Measurements from ENCODE around the gene DSTYK. TPM values are rescaled to one million over a fixed set of nuclear protein-coding genes. Genes with fewer than 3 reads are reported as not detected.

Gene DSTYK
- total RNA-seq, 1 donor from 2014 or later = 15.4 TPM

- no peak for DNase-seq (ENCODE audit: low read depth)
- Histone ChIP-seq H3K36me3 (ENCODE audit: insufficient read depth, low read length) (no peaks in the 10 kb centered on the region), H3K9ac (ENCODE audit: low read length) (no peak overlapping the region), H3K4me1 (ENCODE audit: insufficient read depth, low read length) (peaks cover 9% of the 10 kb centered on the region), H3K9me3 (ENCODE audit: insufficient read depth, low read depth, low read length) (no peaks in the 10 kb centered on the region), H3K27ac (ENCODE audit: low read depth, low read length) (no peak overlapping the region), H3K27me3 (ENCODE audit: insufficient read depth, low read length) (no peaks in the 10 kb centered on the region), H3K79me2 (ENCODE audit: insufficient read depth, low read length) (no peaks in the 10 kb centered on the region), H3K4me3 (ENCODE audit: insufficient read depth, low read depth, low read length) (no peak overlapping the region), H4K20me1 (ENCODE audit: insufficient read depth, low read length) (no peaks in the 10 kb centered on the region), H2AFZ (ENCODE audit: low read depth, low read length) (no peak overlapping the region), H3K4me2 (ENCODE audit: low read length) (no peak overlapping the region)
- H3K27ac Mint-ChIP-seq (ENCODE audit: unreplicated experiment) = peak overlapping the region; percentile 1
- FAIRE-seq = no peak
- no peak overlapping the region for H3K4me3 Mint-ChIP-seq (ENCODE audit: unreplicated experiment)
- H3K36me3 Mint-ChIP-seq (ENCODE audit: low read depth, unreplicated experiment) = peaks cover 9% of the 10 kb centered on the region
- H3K9me3 Mint-ChIP-seq (ENCODE audit: unreplicated experiment) = no peaks in the 10 kb centered on the region
- H3K27me3 Mint-ChIP-seq (ENCODE audit: low read depth, unreplicated experiment) = peaks cover 4% of the 10 kb centered on the region
- peaks cover 13% of the 10 kb centered on the region for H3K4me1 Mint-ChIP-seq (ENCODE audit: low read depth, unreplicated experiment)
- no peak for TF ChIP-seq CTCF (IDR thresholded peaks at IDR 0.05; ENCODE audit: insufficient read depth, low read depth, low read length)
- TF ChIP-seq EZH2 (IDR thresholded peaks at IDR 0.05; ENCODE audit: insufficient read depth, low read length) = no peak
Observed at GRCh38 chr1:205246351-205247119, 35.0 kb upstream of the DSTYK start.

GRCh38 chr1:205245096-205245495 is 33.6 kb upstream of the DSTYK start:
- H3K27me3 ChIP-seq (ENCODE audit: insufficient read depth, low read length) = no peaks in the 10 kb centered on the region
- no peak overlapping the region for H3K27ac ChIP-seq (ENCODE audit: low read depth, low read length)
- FAIRE-seq (no peak), DNase-seq (ENCODE audit: low read depth) (no peak)
- Mint-ChIP-seq H3K9me3 (ENCODE audit: unreplicated experiment) (no peaks in the 10 kb centered on the region), H3K36me3 (ENCODE audit: low read depth, unreplicated experiment) (peaks cover 11% of the 10 kb centered on the region), H3K4me1 (ENCODE audit: low read depth, unreplicated experiment) (peaks cover 11% of the 10 kb centered on the region), H3K4me3 (ENCODE audit: unreplicated experiment) (no peak overlapping the region), H3K27me3 (ENCODE audit: low read depth, unreplicated experiment) (no peaks in the 10 kb centered on the region), H3K27ac (ENCODE audit: unreplicated experiment) (no peak overlapping the region)
- no peak overlapping the region for H3K4me2 ChIP-seq (ENCODE audit: low read length)
- TF ChIP-seq EZH2 (IDR thresholded peaks at IDR 0.05; ENCODE audit: insufficient read depth, low read length) (no peak), CTCF (IDR thresholded peaks at IDR 0.05; ENCODE audit: insufficient read depth, low read depth, low read length) (no peak)
- no peak overlapping the region for H3K9ac ChIP-seq (ENCODE audit: low read length)
- no peak overlapping the region for H2AFZ ChIP-seq (ENCODE audit: low read depth, low read length)
- H3K4me1 ChIP-seq (ENCODE audit: insufficient read depth, low read length) = peaks cover 9% of the 10 kb centered on the region
- H3K36me3 ChIP-seq (ENCODE audit: insufficient read depth, low read length) = no peaks in the 10 kb centered on the region
- H4K20me1 ChIP-seq (ENCODE audit: insufficient read depth, low read length) = no peaks in the 10 kb centered on the region
- no peaks in the 10 kb centered on the region for H3K9me3 ChIP-seq (ENCODE audit: insufficient read depth, low read depth, low read length)
- no peaks in the 10 kb centered on the region for H3K79me2 ChIP-seq (ENCODE audit: insufficient read depth, low read length)
- H3K4me3 ChIP-seq (ENCODE audit: insufficient read depth, low read depth, low read length) = no peak overlapping the region

GRCh38 chr1:205244384-205244783 is 32.9 kb upstream of the DSTYK start:
- H3K27me3 ChIP-seq (ENCODE audit: insufficient read depth, low read length) = no peaks in the 10 kb centered on the region
- Mint-ChIP-seq H3K4me1 (ENCODE audit: low read depth, unreplicated experiment) (peaks cover 5% of the 10 kb centered on the region), H3K36me3 (ENCODE audit: low read depth, unreplicated experiment) (peaks cover 11% of the 10 kb centered on the region), H3K27ac (ENCODE audit: unreplicated experiment) (no peak overlapping the region), H3K27me3 (ENCODE audit: low read depth, unreplicated experiment) (no peaks in the 10 kb centered on the region), H3K9me3 (ENCODE audit: unreplicated experiment) (no peaks in the 10 kb centered on the region), H3K4me3 (ENCODE audit: unreplicated experiment) (no peak overlapping the region)
- H3K9ac ChIP-seq (ENCODE audit: low read length) = no peak overlapping the region
- no peaks in the 10 kb centered on the region for H3K36me3 ChIP-seq (ENCODE audit: insufficient read depth, low read length)
- H2AFZ ChIP-seq (ENCODE audit: low read depth, low read length) = no peak overlapping the region
- no peaks in the 10 kb centered on the region for H3K9me3 ChIP-seq (ENCODE audit: insufficient read depth, low read depth, low read length)
- DNase-seq (ENCODE audit: low read depth) (no peak), FAIRE-seq (no peak)
- H3K4me2 ChIP-seq (ENCODE audit: low read length) = no peak overlapping the region
- no peak overlapping the region for H3K4me3 ChIP-seq (ENCODE audit: insufficient read depth, low read depth, low read length)
- H4K20me1 ChIP-seq (ENCODE audit: insufficient read depth, low read length) = no peaks in the 10 kb centered on the region
- TF ChIP-seq CTCF (IDR thresholded peaks at IDR 0.05; ENCODE audit: insufficient read depth, low read depth, low read length) (no peak), EZH2 (IDR thresholded peaks at IDR 0.05; ENCODE audit: insufficient read depth, low read length) (no peak)
- H3K4me1 ChIP-seq (ENCODE audit: insufficient read depth, low read length) = peaks cover 7% of the 10 kb centered on the region
- H3K79me2 ChIP-seq (ENCODE audit: insufficient read depth, low read length) = no peaks in the 10 kb centered on the region
- no peak overlapping the region for H3K27ac ChIP-seq (ENCODE audit: low read depth, low read length)

Data from astrocyte (in vitro differentiated cells and primary cell).